GM10847 (cell line): ENCODE measurements around the gene HES6.

Experiments used
- POLR2A ChIP-seq: IDR thresholded peaks from 2 replicates; pipeline ENCODE4 v1.6.1; 2011; ENCODE audit not compliant: insufficient read length; ENCODE audit errors: extremely low read depth

The HES6 gene, protein sequence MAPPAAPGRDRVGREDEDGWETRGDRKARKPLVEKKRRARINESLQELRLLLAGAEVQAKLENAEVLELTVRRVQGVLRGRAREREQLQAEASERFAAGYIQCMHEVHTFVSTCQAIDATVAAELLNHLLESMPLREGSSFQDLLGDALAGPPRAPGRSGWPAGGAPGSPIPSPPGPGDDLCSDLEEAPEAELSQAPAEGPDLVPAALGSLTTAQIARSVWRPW

DNA sequence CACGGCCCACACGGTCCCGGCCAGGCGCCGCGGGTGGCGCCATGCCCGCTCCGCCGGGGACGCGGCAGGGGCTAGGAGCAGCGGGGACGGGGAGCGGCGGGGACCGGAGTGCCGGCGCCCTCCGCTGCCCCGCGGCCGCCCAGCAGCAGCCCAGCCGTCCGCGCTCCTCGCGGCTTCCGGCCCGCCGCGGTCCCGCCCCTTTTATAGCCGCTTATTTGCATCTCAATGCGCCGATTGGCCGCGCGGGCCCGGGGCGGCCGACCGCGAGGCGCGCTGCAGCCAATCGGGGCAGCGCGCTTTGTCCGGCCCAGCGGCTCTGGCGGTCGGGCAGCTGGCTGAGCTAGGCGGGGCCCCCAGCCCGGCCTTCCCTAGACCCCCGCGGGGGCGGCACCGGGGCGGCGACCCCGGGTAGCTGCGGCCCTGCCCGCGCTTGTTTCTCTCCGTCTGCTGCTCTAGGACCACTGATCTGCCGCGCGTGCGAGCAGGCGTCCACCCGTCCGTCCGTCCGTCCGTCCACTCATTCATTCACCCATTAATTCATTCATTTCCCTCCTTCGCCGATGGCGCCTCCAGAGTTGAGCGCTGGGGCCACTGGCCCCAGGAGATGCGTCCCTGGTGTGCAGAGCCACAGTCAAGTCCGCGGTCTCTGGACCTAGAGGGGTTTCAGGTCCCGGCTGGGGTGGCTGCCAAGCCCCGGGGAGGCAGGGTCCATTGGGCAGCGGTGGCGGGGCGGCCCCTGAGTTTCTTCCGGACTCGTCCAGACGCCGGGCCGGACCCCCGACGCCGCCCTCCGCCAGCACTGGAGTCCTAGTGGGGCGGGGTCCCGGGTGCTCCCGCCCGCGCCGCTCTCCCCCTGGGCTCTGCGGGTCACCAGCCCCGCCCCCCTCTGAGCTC lies at the start of gene HES6:
Gene HES6 (minus strand): TSS at position 176 of the 894 bp plus-strand sequence. CDS start 133 bp downstream, at position 43.
- peak; percentile 92 for TF ChIP-seq POLR2A

DNA sequence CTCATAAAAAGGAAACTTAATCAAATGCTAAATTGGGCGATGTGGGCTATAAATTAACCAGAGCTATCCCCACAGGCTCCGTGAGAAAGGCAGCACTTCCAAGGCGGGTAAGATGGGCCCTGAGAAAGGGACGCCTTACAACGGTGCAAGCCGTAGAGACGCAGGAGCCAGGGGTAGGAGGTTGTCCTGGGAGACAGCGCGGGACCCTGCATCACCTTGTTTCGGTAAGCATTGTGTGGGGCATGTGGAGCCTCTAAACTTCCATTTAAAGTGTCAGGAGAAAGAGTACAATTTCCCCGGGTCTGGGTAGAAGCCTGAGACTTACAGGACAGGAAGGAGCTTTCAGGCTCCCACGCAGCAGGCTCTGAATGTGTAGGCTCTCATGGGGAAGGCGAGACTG lies 49.7 kb upstream of the HES6 start:
- no peak for TF ChIP-seq POLR2A

DNA sequence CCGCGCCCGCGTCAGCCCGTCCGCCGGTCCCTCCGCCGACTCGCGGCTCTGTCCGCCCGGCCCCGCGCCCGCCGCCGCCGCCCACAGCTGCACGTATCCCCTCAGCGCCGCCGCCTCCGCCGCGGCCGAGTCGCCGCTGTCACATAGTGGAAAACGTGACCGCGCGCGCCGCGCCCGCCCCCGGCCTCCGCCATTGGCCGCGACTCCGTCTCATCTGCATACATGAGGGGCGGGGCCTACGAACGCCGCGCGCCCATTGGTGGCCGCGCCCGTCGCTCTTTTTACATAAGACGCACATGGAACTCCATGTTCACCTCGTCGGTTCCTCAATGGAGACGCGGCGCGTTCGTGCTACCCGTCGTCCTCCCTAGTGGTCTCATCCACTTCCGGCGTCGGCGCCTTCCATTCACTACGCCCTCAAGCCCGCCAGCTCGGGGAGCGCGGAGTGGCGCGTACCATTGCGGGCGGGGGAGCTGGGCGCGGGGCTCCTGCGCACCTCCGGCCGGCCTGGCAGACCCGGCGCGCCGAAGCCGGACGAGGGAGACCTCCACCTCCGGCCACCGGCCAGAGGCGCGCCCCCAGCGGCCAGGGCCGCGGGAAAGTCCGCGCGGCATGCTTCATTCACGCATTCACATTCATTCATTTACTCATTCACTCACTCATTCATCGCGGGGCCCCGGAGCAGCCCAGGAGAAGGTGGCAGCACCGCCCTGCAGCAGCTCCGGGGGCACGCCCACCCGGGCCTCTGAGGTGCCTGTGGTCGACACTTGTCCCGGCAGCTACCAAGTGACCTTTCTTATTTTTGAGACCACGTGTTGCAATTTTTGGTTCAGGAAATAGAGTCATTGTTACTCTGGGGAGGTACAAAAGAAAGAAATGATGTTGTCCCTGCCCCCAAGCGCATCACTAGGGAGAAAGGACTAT lies 49.1 kb upstream of the HES6 start:
- peak; percentile 69 for TF ChIP-seq POLR2A

DNA sequence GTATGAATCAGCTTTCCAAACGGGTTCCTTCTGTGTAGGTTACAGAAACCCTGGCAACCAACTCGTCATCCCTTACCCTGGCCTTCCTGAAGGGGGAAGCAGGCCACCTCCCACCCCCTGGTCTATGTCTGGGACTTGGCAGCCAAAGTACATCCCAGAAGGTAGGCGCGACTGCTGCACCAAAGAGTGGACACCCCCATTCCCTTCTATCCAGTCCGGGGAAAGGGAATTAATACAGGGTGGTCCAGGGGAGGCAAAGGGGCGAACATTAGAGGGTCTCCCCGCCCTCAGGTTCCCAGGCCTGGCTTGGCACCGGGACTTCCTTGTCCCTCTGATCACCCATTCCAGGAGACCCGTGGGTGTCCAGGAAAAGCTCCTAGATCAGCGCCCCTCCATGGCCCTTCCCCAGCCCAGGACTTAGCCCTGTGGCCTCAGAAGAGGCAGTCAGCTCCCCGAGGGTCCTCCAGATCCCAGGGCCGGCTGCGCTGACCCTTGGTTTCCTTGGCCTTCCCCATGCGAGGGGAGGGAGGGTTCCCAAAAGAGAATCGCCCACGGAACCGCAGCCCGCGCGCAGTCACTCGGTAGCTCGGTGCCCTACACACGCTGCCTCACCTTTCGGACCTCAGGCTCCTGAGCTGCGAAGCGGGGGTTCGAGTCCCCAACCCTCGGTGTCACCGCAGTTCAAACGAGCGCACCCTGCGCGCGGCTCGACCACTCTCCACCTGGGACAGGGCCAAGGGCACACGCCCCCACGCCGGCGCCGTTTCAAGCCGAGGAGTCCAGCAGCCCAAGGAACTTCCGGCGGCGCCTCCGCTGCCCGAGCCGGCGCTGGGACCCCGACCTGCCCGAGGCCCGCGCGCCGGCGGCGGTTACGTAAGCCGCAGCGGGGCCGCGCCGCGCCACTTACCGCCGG lies 48.2 kb upstream of the HES6 start, which contains the start of gene PER2:
Gene PER2 (minus strand): TSS at position 874 of the 913 bp plus-strand sequence. CDS start 10,674 bp downstream, outside the sequence.
- no peak for TF ChIP-seq POLR2A

DNA sequence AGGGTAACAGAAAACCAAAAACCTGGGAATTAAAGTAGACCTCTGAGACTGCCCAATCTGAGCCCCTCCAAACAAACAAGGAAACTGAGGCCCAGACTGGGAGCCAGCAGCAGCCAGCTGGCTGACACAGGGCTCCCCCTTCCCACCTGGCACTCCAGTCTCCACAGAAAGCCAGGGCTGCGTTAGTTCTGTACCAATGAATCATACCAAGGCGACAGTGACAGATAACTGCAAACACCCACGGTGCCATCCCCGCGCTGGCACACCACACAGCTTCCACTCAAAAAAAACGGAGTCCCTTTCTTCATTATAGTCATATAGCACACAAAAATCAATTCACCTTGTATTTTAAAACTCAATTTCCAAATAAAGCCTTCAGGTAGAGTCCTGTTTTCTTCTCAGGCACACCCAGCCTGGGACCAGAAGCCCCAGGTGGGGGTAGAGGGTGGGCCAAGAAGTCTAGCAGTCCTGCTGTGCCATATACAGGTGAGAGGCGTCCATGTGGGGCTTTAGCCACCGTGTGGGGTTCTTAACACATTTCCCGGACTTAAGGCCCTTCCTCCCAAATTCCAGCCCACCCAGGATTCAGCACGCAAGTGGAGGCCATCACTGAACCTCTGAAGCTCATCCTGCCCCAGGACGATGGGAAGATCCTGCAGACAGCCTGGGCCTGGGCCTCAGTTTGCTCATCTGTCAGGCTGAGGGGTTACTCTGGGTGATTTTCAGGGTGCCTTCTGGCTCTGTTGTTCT lies 47.3 kb upstream of the HES6 start:
- no peak for TF ChIP-seq POLR2A

DNA sequence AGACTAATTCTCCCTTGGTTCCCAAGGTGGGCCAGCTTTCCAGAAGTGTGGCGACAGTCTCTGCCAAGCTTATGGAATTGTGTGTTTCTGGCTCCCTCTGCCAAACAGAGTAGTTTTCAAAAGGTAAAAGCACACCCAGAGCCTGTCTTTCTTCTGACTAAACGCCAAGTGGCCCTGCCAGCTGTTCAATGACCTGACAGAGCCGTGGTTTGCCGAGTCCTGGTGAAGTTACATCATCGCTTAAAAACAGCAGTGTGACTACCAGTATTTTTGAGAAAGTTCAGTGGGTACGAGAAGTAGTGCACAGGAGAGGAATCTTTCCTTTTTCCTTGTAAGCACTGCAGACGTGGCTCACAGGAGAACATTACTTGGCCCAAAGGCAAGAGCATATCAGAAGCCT lies 46.7 kb upstream of the HES6 start:
- no peak for TF ChIP-seq POLR2A

DNA sequence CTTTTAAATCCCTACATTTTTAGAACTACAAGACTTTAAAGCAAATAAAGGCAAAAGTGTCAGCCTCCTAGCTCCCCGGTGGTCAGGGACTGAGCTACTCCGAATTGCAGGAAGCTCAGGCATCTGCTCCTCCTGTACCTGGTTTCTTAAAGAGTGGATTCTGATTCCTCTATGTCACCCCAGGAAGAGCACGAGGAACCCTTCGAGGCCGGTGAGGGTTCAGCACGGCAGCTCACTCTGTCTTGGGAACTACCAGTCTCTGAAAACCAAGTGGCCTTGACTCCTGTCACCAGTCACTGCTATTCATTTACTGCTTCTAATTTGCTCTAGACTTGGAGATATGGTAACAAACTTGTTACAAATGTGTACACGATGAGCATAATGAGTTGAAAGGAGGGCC lies 46.3 kb upstream of the HES6 start:
- TF ChIP-seq POLR2A = no peak

DNA sequence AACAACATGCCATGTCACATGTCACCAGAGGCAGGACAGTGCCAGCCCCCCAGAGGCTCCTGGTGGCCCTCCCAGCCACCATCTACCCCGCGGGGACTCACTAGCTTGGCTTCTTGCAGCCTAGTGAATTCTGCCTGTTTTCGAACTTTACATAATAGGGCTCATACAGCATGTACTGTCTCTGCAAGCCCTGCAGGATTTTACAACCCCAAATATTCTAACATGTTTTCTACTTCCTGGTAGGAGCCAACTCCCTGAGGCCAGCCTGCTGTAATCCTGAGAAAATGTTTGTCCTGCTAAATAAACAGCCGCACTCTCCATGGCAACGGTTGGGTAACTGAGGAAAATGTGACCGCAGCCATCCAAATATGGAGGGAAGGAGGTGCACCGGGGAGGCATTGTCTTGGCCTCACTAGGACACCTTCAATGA lies 45.8 kb upstream of the HES6 start:
- TF ChIP-seq POLR2A = no peak

DNA sequence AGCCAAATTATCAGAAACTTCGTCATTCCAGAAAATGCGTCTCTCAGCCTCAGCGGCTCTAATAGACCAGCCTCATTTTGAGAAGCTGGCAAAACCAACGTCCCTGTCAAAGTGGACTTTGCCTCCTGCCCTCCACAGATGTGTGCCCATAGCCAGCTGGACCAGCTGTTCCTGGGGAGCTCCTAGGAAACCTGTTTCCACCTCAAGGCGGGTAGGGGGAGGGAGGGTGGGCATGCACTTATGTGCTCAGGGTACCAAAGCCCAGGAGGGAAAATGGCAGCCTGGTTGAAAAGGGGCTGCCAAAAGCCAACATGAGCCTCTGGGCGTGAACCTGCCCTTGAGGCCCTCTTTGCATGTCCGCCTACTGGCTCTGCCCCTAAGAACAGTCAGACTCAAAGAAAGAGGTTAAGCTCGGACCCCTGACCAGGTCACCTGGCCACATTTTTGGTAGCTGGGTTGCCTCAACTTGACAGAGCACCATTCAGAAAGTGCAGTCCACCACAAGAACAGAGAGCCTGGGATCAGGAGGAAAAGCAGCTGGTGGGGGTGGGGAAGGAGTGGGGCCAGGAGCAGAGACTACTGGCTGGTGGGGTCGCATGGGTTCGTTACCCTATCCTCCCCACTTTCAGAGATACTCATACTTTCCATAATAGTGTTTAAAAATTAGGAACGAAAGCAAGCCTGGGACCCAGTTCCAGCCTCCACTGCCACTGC lies 45.1 kb upstream of the HES6 start:
- no peak for TF ChIP-seq POLR2A

DNA sequence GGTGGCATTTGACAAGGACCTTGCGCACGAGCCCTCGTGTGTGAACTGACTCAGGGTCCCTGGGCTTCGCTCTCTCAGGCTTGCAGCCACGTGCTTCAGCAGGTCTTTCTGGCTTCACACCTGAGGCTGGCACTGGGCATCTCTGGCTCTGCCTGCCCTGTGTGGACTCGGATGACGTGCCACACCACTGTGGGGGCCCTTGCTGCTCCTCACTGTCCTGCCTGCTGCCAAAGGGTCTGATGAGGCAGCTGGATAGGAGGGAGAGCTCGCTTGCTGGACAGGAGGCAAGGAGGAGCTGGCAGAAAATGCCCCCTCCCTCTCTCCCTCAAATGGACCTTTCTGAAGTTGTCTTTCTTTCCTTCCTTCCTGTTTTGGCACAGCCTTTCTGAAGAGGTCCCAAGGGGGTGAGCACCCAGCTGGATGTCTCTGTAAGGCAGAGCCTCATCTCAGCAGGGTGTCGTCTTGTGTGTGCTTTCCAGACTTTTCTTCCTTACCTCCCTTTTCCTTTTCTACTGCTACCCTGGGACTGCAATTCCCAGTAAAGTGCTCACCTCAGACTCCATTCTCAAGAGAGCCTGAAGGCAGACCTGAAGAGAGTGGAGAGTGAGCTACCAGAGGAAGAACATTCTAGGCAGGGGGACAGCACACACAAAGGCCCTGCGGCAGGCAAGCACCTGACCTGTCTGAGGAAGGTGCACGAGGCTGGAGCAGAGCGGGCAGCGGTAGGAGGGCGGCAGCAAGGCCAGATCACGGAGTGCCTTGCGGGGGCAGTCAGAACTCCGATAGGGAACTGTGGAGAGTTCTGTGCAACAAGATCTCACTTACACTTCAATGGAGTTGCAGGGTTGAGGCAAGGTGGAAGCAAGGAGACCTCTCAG lies 43.3 kb upstream of the HES6 start:
- no peak for TF ChIP-seq POLR2A

DNA sequence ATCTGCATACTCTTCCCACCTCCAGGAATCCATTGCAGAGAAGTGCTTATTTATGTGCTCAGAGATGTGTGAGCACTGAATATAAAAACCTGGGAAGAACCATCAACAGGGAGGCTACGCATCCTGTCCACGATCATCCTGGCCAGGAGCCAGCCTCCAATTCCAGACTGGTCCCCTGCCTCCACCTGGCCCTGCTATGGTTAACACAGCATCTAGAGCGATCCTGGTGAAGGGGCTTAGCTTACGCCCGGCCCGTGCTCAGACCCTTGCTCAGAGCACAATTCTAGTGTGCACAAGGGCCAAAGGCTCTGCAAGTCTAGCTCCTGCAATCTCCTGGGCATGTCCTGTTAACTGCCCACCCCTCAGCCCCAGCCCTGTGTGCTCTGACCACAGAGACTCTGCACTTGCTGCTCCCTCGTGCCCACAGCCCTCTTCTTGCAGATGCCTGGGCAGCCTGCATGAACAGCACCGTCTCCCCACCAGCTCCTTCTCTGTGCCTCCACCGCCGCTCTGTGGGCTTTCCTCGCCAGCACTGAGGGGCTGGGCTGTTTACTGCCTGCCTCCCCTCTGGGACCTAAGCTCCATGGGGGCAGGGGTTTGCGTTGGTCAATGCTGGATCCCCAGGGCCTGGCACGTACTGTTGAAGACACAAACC lies 42.1 kb upstream of the HES6 start:
- TF ChIP-seq POLR2A = no peak
